Measurements from ENCODE around the gene EVA1B. TPM values are rescaled to one million over a fixed set of nuclear protein-coding genes. Genes with fewer than 3 reads are reported as not detected.

Gene EVA1B
- polyA plus RNA-seq, 3 donors from 2014 or later: 8.8 to 29.2 (median 11.1) TPM

GRCh38 chr1:36341626-36342320 lies 18.3 kb upstream of the EVA1B start:
- DNase-seq: no peak
- Mint-ChIP-seq H3K4me1 (peaks cover 0 to 3% of the 10 kb centered on the region in 2 donors), H3K4me3 (no peak overlapping the region), H3K9me3 (no peaks in the 10 kb centered on the region), H3K27ac (no peak overlapping the region), H3K36me3 (peaks cover 7 to 14% (median 9%) of the 10 kb centered on the region in 3 donors), H3K27me3 (ENCODE audit: low read depth in 3 of 3) (peaks cover 0 to 3% (median 3%) of the 10 kb centered on the region in 3 donors)

GRCh38 chr1:36339615-36340014 lies 16.2 kb upstream of the EVA1B start:
- peaks cover 0 to 4% (median 2%) of the 10 kb centered on the region in 3 donors for H3K27me3 Mint-ChIP-seq (ENCODE audit: low read depth in 3 of 3)
- peaks cover 0 to 3% of the 10 kb centered on the region in 2 donors for H3K4me1 Mint-ChIP-seq
- H3K27ac Mint-ChIP-seq: peak overlapping the region in 1 of 6 donors; percentile 28
- no peak for DNase-seq
- peaks cover 7 to 9% (median 9%) of the 10 kb centered on the region in 3 donors for H3K36me3 Mint-ChIP-seq
- H3K9me3 Mint-ChIP-seq: no peaks in the 10 kb centered on the region
- no peak overlapping the region for H3K4me3 Mint-ChIP-seq

GRCh38 chr1:36339215-36339614 lies 15.8 kb upstream of the EVA1B start:
- H3K4me3 Mint-ChIP-seq: no peak overlapping the region
- peaks cover 7 to 9% (median 9%) of the 10 kb centered on the region in 3 donors for H3K36me3 Mint-ChIP-seq
- H3K27me3 Mint-ChIP-seq (ENCODE audit: low read depth in 3 of 3): peaks cover 0 to 4% (median 0%) of the 10 kb centered on the region in 3 donors
- no peaks in the 10 kb centered on the region for H3K9me3 Mint-ChIP-seq
- H3K4me1 Mint-ChIP-seq: peaks cover 0 to 3% of the 10 kb centered on the region in 2 donors
- peak overlapping the region in 1 of 6 donors; percentile 28 for H3K27ac Mint-ChIP-seq
- DNase-seq: no peak

GRCh38 chr1:36337830-36338229 lies 14.4 kb upstream of the EVA1B start:
- H3K27me3 Mint-ChIP-seq (ENCODE audit: low read depth in 3 of 3): peaks cover 0 to 2% (median 2%) of the 10 kb centered on the region in 3 donors
- no peak for DNase-seq
- no peak overlapping the region for H3K4me3 Mint-ChIP-seq
- H3K4me1 Mint-ChIP-seq: peaks cover 0 to 3% of the 10 kb centered on the region in 2 donors
- H3K36me3 Mint-ChIP-seq: peaks cover 7 to 9% (median 9%) of the 10 kb centered on the region in 3 donors
- H3K9me3 Mint-ChIP-seq: no peaks in the 10 kb centered on the region
- peak overlapping the region in 4 of 6 donors; percentile 10 to 45 (median 30) for H3K27ac Mint-ChIP-seq

- no peak overlapping the region for H3K4me3 Mint-ChIP-seq
- no peaks in the 10 kb centered on the region for H3K9me3 Mint-ChIP-seq
- H3K27me3 Mint-ChIP-seq (ENCODE audit: low read depth in 3 of 3): peaks cover 0 to 4% (median 2%) of the 10 kb centered on the region in 3 donors
- H3K36me3 Mint-ChIP-seq: no peaks in the 10 kb centered on the region
- no peak overlapping the region for H3K27ac Mint-ChIP-seq
- no peak for DNase-seq
- no peaks in the 10 kb centered on the region for H3K4me1 Mint-ChIP-seq
Observed at GRCh38 chr1:36330940-36331339, 7.5 kb upstream of the EVA1B start.

GRCh38 chr1:36329817-36330216 lies 6.4 kb upstream of the EVA1B start:
- no peaks in the 10 kb centered on the region for H3K9me3 Mint-ChIP-seq
- no peak overlapping the region for H3K27ac Mint-ChIP-seq
- H3K27me3 Mint-ChIP-seq (ENCODE audit: low read depth in 3 of 3): peaks cover 0 to 4% (median 2%) of the 10 kb centered on the region in 3 donors
- no peak overlapping the region for H3K4me3 Mint-ChIP-seq
- H3K4me1 Mint-ChIP-seq: peaks cover 0 to 5% of the 10 kb centered on the region in 2 donors
- no peaks in the 10 kb centered on the region for H3K36me3 Mint-ChIP-seq
- no peak for DNase-seq

- H3K27me3 Mint-ChIP-seq (ENCODE audit: low read depth in 3 of 3): peaks cover 0 to 6% (median 4%) of the 10 kb centered on the region in 3 donors
- DNase-seq: no peak
- peaks cover 11 to 16% of the 10 kb centered on the region in 2 donors for H3K4me1 Mint-ChIP-seq
- H3K36me3 Mint-ChIP-seq: no peaks in the 10 kb centered on the region
- no peak overlapping the region for H3K4me3 Mint-ChIP-seq
- H3K27ac Mint-ChIP-seq: no peak overlapping the region
- no peaks in the 10 kb centered on the region for H3K9me3 Mint-ChIP-seq
Observed at GRCh38 chr1:36328713-36329112, 5.3 kb upstream of the EVA1B start.

GRCh38 chr1:36328088-36328480 lies 4.6 kb upstream of the EVA1B start:
- H3K9me3 Mint-ChIP-seq: no peaks in the 10 kb centered on the region
- peaks cover 0 to 5% (median 4%) of the 10 kb centered on the region in 3 donors for H3K27me3 Mint-ChIP-seq (ENCODE audit: low read depth in 3 of 3)
- no peak for DNase-seq
- H3K4me1 Mint-ChIP-seq: peaks cover 12 to 17% of the 10 kb centered on the region in 2 donors
- no peaks in the 10 kb centered on the region for H3K36me3 Mint-ChIP-seq
- H3K27ac Mint-ChIP-seq: peak overlapping the region in 1 of 6 donors; percentile 43
- H3K4me3 Mint-ChIP-seq: no peak overlapping the region

GRCh38 chr1:36327421-36328087 lies 4.1 kb upstream of the EVA1B start:
- peaks cover 0 to 5% (median 4%) of the 10 kb centered on the region in 3 donors for H3K27me3 Mint-ChIP-seq (ENCODE audit: low read depth in 3 of 3)
- H3K36me3 Mint-ChIP-seq: no peaks in the 10 kb centered on the region
- H3K27ac Mint-ChIP-seq: peak overlapping the region in 1 of 6 donors; percentile 43
- H3K9me3 Mint-ChIP-seq: no peaks in the 10 kb centered on the region
- H3K4me3 Mint-ChIP-seq: no peak overlapping the region
- no peak for DNase-seq
- H3K4me1 Mint-ChIP-seq: peaks cover 15 to 17% of the 10 kb centered on the region in 2 donors

GRCh38 chr1:36326499-36326898 lies 3.1 kb upstream of the EVA1B start:
- Mint-ChIP-seq H3K27ac (peak overlapping the region in 1 of 6 donors; percentile 31), H3K27me3 (ENCODE audit: low read depth in 3 of 3) (peaks cover 0 to 5% (median 2%) of the 10 kb centered on the region in 3 donors), H3K4me1 (peaks cover 19 to 22% of the 10 kb centered on the region in 2 donors), H3K4me3 (no peak overlapping the region), H3K36me3 (no peaks in the 10 kb centered on the region), H3K9me3 (no peaks in the 10 kb centered on the region)
- DNase-seq: no peak

GRCh38 chr1:36324353-36324703 lies 883 bp upstream of the EVA1B start:
- no peak for DNase-seq
- Mint-ChIP-seq H3K27me3 (ENCODE audit: low read depth in 3 of 3) (peaks cover 0 to 5% (median 2%) of the 10 kb centered on the region in 3 donors), H3K27ac (peak overlapping the region in 2 of 6 donors; percentile 44 to 78), H3K4me1 (peaks cover 25 to 30% of the 10 kb centered on the region in 2 donors), H3K4me3 (peak overlapping the region; percentile 73 to 86 (median 85)), H3K36me3 (no peaks in the 10 kb centered on the region), H3K9me3 (no peaks in the 10 kb centered on the region)

GRCh38 chr1:36322786-36323635 lies 434 bp downstream of the EVA1B start:
- Mint-ChIP-seq H3K27ac (peak overlapping the region in 5 of 6 donors; percentile 62 to 87 (median 71)), H3K9me3 (no peaks in the 10 kb centered on the region), H3K4me3 (peak overlapping the region; percentile 78 to 83 (median 82)), H3K36me3 (no peaks in the 10 kb centered on the region), H3K4me1 (peaks cover 25 to 30% of the 10 kb centered on the region in 2 donors), H3K27me3 (ENCODE audit: low read depth in 3 of 3) (peaks cover 0 to 5% (median 2%) of the 10 kb centered on the region in 3 donors)
- DNase-seq: peak; percentile 63 to 68 (median 65)

GRCh38 chr1:36322041-36322785 lies 1.2 kb downstream of the EVA1B start:
- Mint-ChIP-seq H3K9me3 (no peaks in the 10 kb centered on the region), H3K36me3 (no peaks in the 10 kb centered on the region), H3K27ac (peak overlapping the region in 5 of 6 donors; percentile 53 to 87 (median 62)), H3K4me1 (peaks cover 25 to 30% of the 10 kb centered on the region in 2 donors), H3K27me3 (ENCODE audit: low read depth in 3 of 3) (peaks cover 0 to 5% (median 2%) of the 10 kb centered on the region in 3 donors), H3K4me3 (peak overlapping the region; percentile 66 to 83 (median 82))
- DNase-seq: no peak
